Thymus (tissue), 14 donors: ENCODE measurements around the gene KPNA4. TPM values are rescaled to one million over a fixed set of nuclear protein-coding genes. Genes with fewer than 3 reads are reported as not detected.
A peak's percentile ranks its signal among the peaks of the same experiment; 100 is the strongest.
"Not testable (repeated sequence)": the region's sequence is repeated elsewhere in the genome, so short reads cannot be mapped to it uniquely, and the experiment has no call there.

Experiments used
- DNase-seq, 9 donors: peaks; one replicate each; pipeline ENCODE4 v3.0.0-alpha.2; 2013; ENCODE audit warnings: low spot score in 9 of 9, low read depth in 6 of 9, missing footprints in 1 of 9
- H3K27ac ChIP-seq, 2 donors: one replicate each; pipeline ENCODE4 v1.5.1; 2013; ENCODE audit warnings: control low read depth in 1 of 2, low read depth in 1 of 2, low read length in 1 of 2, mild to moderate bottlenecking in 1 of 2, moderate library complexity in 1 of 2
- H3K27me3 ChIP-seq, 2 donors: one replicate each; pipeline ENCODE4 v1.5.1; 2013; ENCODE audit warnings: low read length in 1 of 2; ENCODE audit not compliant: control insufficient read depth in 2 of 2, insufficient read depth in 1 of 2
- H3K36me3 ChIP-seq, 2 donors: one replicate each; pipeline ENCODE4 v1.5.1; 2013; ENCODE audit warnings: low read length in 1 of 2, mild to moderate bottlenecking in 1 of 2, moderate library complexity in 1 of 2; ENCODE audit not compliant: control insufficient read depth in 2 of 2, insufficient read depth in 2 of 2
- H3K4me1 ChIP-seq, 2 donors: one replicate each; pipeline ENCODE4 v1.5.1; 2013; ENCODE audit warnings: low read length in 2 of 2; ENCODE audit not compliant: control insufficient read depth in 2 of 2, insufficient read depth in 2 of 2
- H3K4me3 ChIP-seq, 2 donors: one replicate each; pipeline ENCODE4 v1.5.1; 2013; ENCODE audit warnings: low read length in 2 of 2, control low read depth in 1 of 2, mild to moderate bottlenecking in 1 of 2
- H3K9me3 ChIP-seq, 2 donors: one replicate each; pipeline ENCODE4 v1.5.1; 2013; ENCODE audit warnings: low read length in 1 of 2, mild to moderate bottlenecking in 1 of 2; ENCODE audit not compliant: control insufficient read depth in 2 of 2, insufficient read depth in 1 of 2
- WGBS: extraction: QIAGEN DNeasy Blood & Tissue Kit; methylation state at CpG from one replicate; pipeline ENCODE4 v1.1.7; 2013; 5-methylcytosine and 5-hydroxymethylcytosine counted together
- long read RNA-seq, 10 donors: transcript quantifications; one replicate each; lab custom pipeline, GENCODE V29; 2026
- polyA plus RNA-seq: library from polyadenylated mRNA; stranded (reverse); fragments of 200-250 nt; gene quantifications from one replicate; pipeline ENCODE4 v1.2.3, GENCODE V29; 2013
- total RNA-seq: library from RNA; stranded (reverse); fragments of 120-200 nt; gene quantifications from one replicate; pipeline ENCODE4 v1.2.4, GENCODE V29; 2013
- donor health status: healthy.

KPNA4 gene
- total RNA-seq (26.0 TPM), polyA plus RNA-seq (22.9 TPM)
- long read RNA-seq, donor 1, partial matches to known transcripts = 0 of 1 reads
- long read RNA-seq, donor 1, other reads (novel, unspliced or antisense) = 0 of 1 reads
- long read RNA-seq, donor 2 = 0 reads
- long read RNA-seq, donor 3, full-length matches to known transcripts = 13 of 19 reads
- long read RNA-seq, donor 3, partial matches to known transcripts = 6 of 19 reads
- long read RNA-seq, donor 3, other reads (novel, unspliced or antisense) = 0 of 19 reads
- long read RNA-seq, donor 4, full-length matches to known transcripts = 3 of 3 reads
- long read RNA-seq, donor 4, partial matches to known transcripts = 0 of 3 reads
- long read RNA-seq, donor 4, other reads (novel, unspliced or antisense) = 0 of 3 reads
- long read RNA-seq, donor 5, full-length matches to known transcripts = 7 of 17 reads
- long read RNA-seq, donor 5, partial matches to known transcripts = 10 of 17 reads
- long read RNA-seq, donor 5, other reads (novel, unspliced or antisense) = 0 of 17 reads
- long read RNA-seq, donor 6, full-length matches to known transcripts = 13 of 13 reads
- long read RNA-seq, donor 6, partial matches to known transcripts = 0 of 13 reads
- long read RNA-seq, donor 6, other reads (novel, unspliced or antisense) = 0 of 13 reads
- long read RNA-seq, donor 7, full-length matches to known transcripts = 11 of 11 reads
- long read RNA-seq, donor 7, partial matches to known transcripts = 0 of 11 reads
- long read RNA-seq, donor 7, other reads (novel, unspliced or antisense) = 0 of 11 reads
- long read RNA-seq, donor 8, full-length matches to known transcripts = 4 of 4 reads
- long read RNA-seq, donor 8, partial matches to known transcripts = 0 of 4 reads
- long read RNA-seq, donor 8, other reads (novel, unspliced or antisense) = 0 of 4 reads
- long read RNA-seq, donor 9, full-length matches to known transcripts = 5 of 11 reads
- long read RNA-seq, donor 9, partial matches to known transcripts = 6 of 11 reads
- long read RNA-seq, donor 9, other reads (novel, unspliced or antisense) = 0 of 11 reads
- long read RNA-seq, donor 10, full-length matches to known transcripts = 3 of 11 reads
- long read RNA-seq, donor 10, partial matches to known transcripts = 8 of 11 reads
- long read RNA-seq, donor 10, other reads (novel, unspliced or antisense) = 0 of 11 reads

- DNase-seq = peak; percentile 88 to 99 (median 97)
- Histone ChIP-seq H3K9me3 (peaks cover 0 to 8% of the 10 kb centered on the region in 2 donors), H3K27me3 (no peaks in the 10 kb centered on the region), H3K4me3 (peak within 1 kb of the TSS; percentile 81 to 84), H3K27ac (peak within 1 kb of the TSS; percentile 94 to 98), H3K4me1 (peaks cover 6 to 20% of the 10 kb centered on the region in 2 donors), H3K36me3 (peaks cover 0 to 4% of the 10 kb centered on the region in 2 donors)
- under 1% methylated on average over 71 of the region's 71 CpGs for WGBS
Observed at GRCh38 chr3:160565442-160566403, at the start of gene KPNA4. Gene KPNA4 (minus strand): TSS chr3:160565571. CDS start chr3:160565282, 289 bp downstream.

- no peaks in the 10 kb centered on the region for H3K4me1 ChIP-seq
- DNase-seq = no peak
- 98% methylated on average over 1 of the region's 1 CpG for WGBS
Observed at GRCh38 chr3:160613661-160614060, 48.3 kb upstream of the KPNA4 start.

GRCh38 chr3:160612386-160613075 is 47.2 kb upstream of the KPNA4 start:
- no peaks in the 10 kb centered on the region for H3K36me3 ChIP-seq
- H3K4me3 ChIP-seq = no peak overlapping the region
- no peak overlapping the region for H3K27ac ChIP-seq
- no peaks in the 10 kb centered on the region for H3K9me3 ChIP-seq
- H3K27me3 ChIP-seq = no peaks in the 10 kb centered on the region
- DNase-seq = no peak
- 86% methylated on average over 3 of the region's 3 CpGs for WGBS
- H3K4me1 ChIP-seq = no peaks in the 10 kb centered on the region

More at GRCh38 chr3:160613661-160614060, 48.3 kb upstream of the KPNA4 start:
- Histone ChIP-seq H3K27ac (no peak overlapping the region), H3K9me3 (no peaks in the 10 kb centered on the region), H3K36me3 (no peaks in the 10 kb centered on the region), H3K27me3 (peaks cover 0 to 3% of the 10 kb centered on the region in 2 donors), H3K4me3 (no peak overlapping the region)

- 99% methylated on average over 3 of the region's 3 CpGs for WGBS
- Histone ChIP-seq H3K36me3 (no peaks in the 10 kb centered on the region), H3K4me3 (no peak overlapping the region), H3K4me1 (no peaks in the 10 kb centered on the region), H3K27ac (no peak overlapping the region), H3K27me3 (no peaks in the 10 kb centered on the region), H3K9me3 (no peaks in the 10 kb centered on the region)
- DNase-seq = no peak
Observed at GRCh38 chr3:160611141-160611540, 45.8 kb upstream of the KPNA4 start.

- Histone ChIP-seq H3K27me3 (no peaks in the 10 kb centered on the region), H3K9me3 (no peaks in the 10 kb centered on the region), H3K36me3 (no peaks in the 10 kb centered on the region), H3K4me1 (no peaks in the 10 kb centered on the region), H3K27ac (no peak overlapping the region), H3K4me3 (no peak overlapping the region)
- DNase-seq = no peak
- WGBS = 52% methylated on average over 2 of the region's 2 CpGs
Observed at GRCh38 chr3:160608870-160609269, 43.5 kb upstream of the KPNA4 start.

GRCh38 chr3:160607826-160608225 is 42.5 kb upstream of the KPNA4 start:
- 66% methylated on average over 3 of the region's 3 CpGs for WGBS

GRCh38 chr3:160605315-160605714 is 39.9 kb upstream of the KPNA4 start:
- DNase-seq = no peak
- H3K36me3 ChIP-seq = no peaks in the 10 kb centered on the region
- no peak overlapping the region for H3K4me3 ChIP-seq
- no peak overlapping the region for H3K27ac ChIP-seq
- no peaks in the 10 kb centered on the region for H3K4me1 ChIP-seq
- H3K9me3 ChIP-seq = no peaks in the 10 kb centered on the region
- no peaks in the 10 kb centered on the region for H3K27me3 ChIP-seq

More at GRCh38 chr3:160607826-160608225, 42.5 kb upstream of the KPNA4 start:
- no peaks in the 10 kb centered on the region for H3K27me3 ChIP-seq
- H3K4me3 ChIP-seq = no peak overlapping the region
- H3K36me3 ChIP-seq = no peaks in the 10 kb centered on the region
- H3K4me1 ChIP-seq = no peaks in the 10 kb centered on the region
- H3K9me3 ChIP-seq = no peaks in the 10 kb centered on the region
- DNase-seq = no peak
- no peak overlapping the region for H3K27ac ChIP-seq

- H3K27ac ChIP-seq, H3K9me3 ChIP-seq, H3K4me3 ChIP-seq, H3K27me3 ChIP-seq, DNase-seq, H3K36me3 ChIP-seq, H3K4me1 ChIP-seq: not testable (repeated sequence)
- WGBS = 97% methylated on average over 3 of the region's 3 CpGs
Observed at GRCh38 chr3:160603845-160604244, 38.5 kb upstream of the KPNA4 start.
